SU-DHL-6 (cell line): Measurements from ENCODE around the gene WASHC3.

Experiments
- CTCF ChIP-seq: fragments of 200-600 bp; sonication (generic); IDR thresholded peaks from one replicate; pipeline ENCODE4 v1.5.1; 2017; ENCODE audit warnings: antibody characterized with exemption, mild to moderate bottlenecking, low read length, moderate library complexity; ENCODE audit not compliant: insufficient read depth, poor library complexity, severe bottlenecking
- EZH2phosphoT487 ChIP-seq: fragments of 200-600 bp; sonication (generic), shearing (Covaris generic); conservative IDR thresholded peaks from 2 replicates; pipeline ENCODE4 v1.6.1; 2018; ENCODE audit warnings: mild to moderate bottlenecking, antibody characterized with exemption, low read length, moderate library complexity, mixed read lengths

GRCh38 chr12:101995684-101996083 lies 66.1 kb downstream of the WASHC3 start:
- no peak for TF ChIP-seq CTCF
- no peak for TF ChIP-seq EZH2phosphoT487
